ENCODE data around the gene MICALL2.

- TF ChIP-seq POLR2AphosphoS5 (IDR thresholded peaks at IDR 0.05; ENCODE audit: borderline replicate concordance, low read depth, low read length) (no peak), EZH2 (IDR thresholded peaks at IDR 0.05) (no peak), FOXP2 (optimal IDR thresholded peaks at IDR 0.05; ENCODE audit: control extremely low read depth, extremely low read length, insufficient read depth) (no peak)
Observed at GRCh38 chr7:1391449-1391848, 67.8 kb downstream of the MICALL2 start.

Data from SK-N-MC (cell line).